ENCODE results near the gene UBXN10. TPM values are rescaled to one million over a fixed set of nuclear protein-coding genes. Genes with fewer than 3 reads are reported as not detected.

The UBXN10 gene
- total and polyA plus RNA-seq, 9 donors = 0.22 to 0.52 (median 0.28) TPM

DNA sequence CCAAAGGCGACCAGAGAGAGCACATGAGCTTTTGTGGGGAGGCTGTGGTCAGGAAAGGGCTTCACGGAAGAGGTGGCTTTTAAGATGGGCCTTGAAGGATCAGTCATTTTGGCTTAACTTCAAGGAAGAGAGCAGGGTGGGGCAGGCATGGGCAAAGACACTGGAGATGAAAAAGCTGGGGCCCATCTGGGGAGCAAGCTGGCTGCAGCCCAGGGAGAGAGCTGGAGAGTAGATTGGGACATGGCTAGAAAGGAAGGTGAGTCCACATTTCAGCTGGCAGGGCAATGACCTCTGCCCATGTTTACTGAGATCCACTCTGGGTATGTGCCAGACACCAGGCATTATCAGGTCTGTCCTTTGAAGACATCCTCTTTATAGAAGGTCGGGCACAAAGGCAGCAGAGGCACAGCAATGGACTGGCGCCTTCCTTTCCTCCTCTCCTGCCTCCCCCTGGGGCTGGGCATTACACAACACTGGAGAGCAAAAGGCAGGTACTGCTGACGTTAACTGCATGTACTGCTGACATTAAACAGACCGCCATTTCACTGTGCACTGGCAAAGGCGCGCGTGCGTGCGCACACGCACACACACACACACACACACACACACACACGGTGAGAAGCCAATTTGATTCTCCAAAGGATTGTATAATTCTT lies 2.2 kb upstream of the UBXN10 start:
- Histone ChIP-seq H3K4me3 (ENCODE audit: low read length) (no peak overlapping the region), H3K4me1 (ENCODE audit: control insufficient read depth, insufficient read depth, low read length) (peaks cover 14% of the 10 kb centered on the region), H3K9me3 (replicated peaks; ENCODE audit: control insufficient read depth, low read depth, low read length) (no peaks in the 10 kb centered on the region), H3K27ac (ENCODE audit: low read length) (no peak overlapping the region), H3K27me3 (ENCODE audit: control insufficient read depth, insufficient read depth, low read length) (peaks cover 45% of the 10 kb centered on the region), H3K36me3 (ENCODE audit: control insufficient read depth, insufficient read depth, low read length) (no peaks in the 10 kb centered on the region)
- no peak for DNase-seq
- 71% methylated on average over 4 of the region's 13 CpGs for WGBS (ENCODE audit: insufficient coverage)

DNA sequence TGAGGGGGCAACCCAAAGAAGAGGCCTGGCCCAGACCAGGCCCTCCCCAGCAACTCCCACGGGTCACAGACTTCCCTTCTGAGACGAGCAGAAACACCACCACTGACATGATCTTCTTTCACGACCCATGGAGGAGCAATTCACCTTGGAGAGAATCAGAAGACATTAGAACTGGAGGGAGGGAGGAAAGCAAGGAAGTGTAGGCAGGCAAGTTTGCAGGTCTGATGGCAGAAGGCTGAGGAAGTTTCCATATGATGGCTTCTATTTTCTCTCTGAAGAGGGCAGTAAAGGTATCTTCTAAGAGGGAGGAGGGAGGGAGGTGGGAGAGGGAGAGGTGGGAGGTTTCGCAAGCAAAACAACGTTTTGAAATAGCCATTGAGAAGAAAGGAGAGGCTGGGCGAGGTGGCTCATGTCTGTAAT lies 1.4 kb upstream of the UBXN10 start:
- H3K27ac ChIP-seq (ENCODE audit: low read length) = no peak overlapping the region

DNA sequence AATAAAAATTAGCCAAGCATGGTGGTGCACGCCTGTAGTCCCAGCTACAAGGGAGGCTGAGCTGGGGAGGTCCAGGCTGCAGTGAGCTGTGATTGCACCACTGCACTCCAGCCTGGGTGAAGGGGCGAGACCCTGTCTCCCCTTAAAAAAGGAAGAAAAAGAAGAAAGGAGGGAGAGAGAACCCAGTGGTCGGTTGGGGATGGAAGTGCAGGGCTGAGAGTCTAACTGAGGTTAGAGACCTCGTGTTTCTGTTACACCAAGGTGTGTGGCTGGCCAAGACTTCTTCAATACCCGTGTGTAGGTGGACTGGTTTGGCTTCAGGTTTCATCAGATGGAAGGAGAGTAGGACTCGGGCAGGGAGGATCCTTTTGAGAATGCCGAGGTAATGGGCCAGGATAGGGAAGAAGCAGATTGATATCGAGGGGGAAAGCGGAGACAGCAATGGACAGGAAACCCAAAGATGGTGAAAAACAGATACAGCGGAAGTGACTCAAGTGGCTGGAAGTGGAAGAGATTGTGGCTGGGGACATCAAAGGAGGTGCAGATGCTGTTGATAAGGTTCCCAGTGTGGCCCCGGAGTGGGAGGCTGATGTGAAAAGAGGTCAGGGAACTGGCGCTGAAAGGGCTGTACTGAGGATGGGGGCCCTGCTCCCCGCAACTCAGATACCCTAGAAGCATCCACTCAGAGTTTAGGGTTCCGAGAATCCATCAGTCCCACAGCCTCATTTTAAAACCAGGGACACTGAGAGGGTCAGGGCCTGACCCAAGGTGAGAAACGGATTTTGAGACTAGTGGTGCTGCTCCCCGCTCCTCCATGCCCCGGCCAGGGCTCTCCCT lies 681 bp upstream of the UBXN10 start:
- H3K27me3 ChIP-seq (ENCODE audit: control insufficient read depth, insufficient read depth, low read length) = peaks cover 43% of the 10 kb centered on the region
- H3K4me3 ChIP-seq (ENCODE audit: low read length) = no peak overlapping the region
- WGBS (ENCODE audit: insufficient coverage) = 62% methylated on average over 10 of the region's 17 CpGs

More for the DNA sequence above, 1.4 kb upstream of the UBXN10 start:
- no peaks in the 10 kb centered on the region for H3K36me3 ChIP-seq (ENCODE audit: control insufficient read depth, insufficient read depth, low read length)
- peaks cover 40% of the 10 kb centered on the region for H3K27me3 ChIP-seq (ENCODE audit: control insufficient read depth, insufficient read depth, low read length)
- no peak for DNase-seq
- no peak overlapping the region for H3K4me3 ChIP-seq (ENCODE audit: low read length)
- peaks cover 14% of the 10 kb centered on the region for H3K4me1 ChIP-seq (ENCODE audit: control insufficient read depth, insufficient read depth, low read length)
- WGBS (ENCODE audit: insufficient coverage) = 100% methylated on average over 1 of the region's 6 CpGs
- no peaks in the 10 kb centered on the region for H3K9me3 ChIP-seq (replicated peaks; ENCODE audit: control insufficient read depth, low read depth, low read length)

DNA sequence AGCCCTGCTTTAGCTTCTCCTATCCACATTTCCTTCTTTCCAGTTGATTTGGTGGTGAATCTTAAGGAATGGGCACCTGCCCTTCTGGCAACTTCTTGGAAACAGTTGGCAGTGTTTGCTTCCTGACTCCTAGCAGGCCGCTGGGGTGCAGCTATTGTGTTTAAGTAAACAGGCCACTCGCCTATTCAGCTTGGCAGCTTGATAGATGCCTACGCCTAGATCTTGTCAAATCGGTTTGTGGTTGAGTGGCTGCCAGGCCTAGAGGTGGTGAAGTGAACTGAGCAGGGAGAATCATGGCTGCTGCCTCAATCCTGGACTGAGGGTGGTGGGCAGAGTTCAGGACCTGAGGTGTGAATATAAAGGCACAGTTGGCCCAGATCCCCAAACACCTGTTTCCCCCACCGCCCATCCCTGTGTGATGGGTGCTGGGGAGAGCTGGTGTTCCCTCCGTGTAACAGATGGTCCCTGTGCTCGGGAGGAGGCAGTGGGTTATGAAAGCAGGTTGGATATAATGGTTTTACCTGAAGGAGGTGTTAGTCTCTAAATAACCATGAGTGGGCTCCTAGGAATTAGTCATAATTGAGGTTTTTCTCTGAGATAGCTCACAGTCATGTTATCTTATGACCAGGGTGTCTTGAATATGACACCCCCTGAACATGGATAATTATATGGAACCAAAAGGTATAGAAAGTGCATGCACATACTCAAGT lies 1.4 kb downstream of the UBXN10 start:
- Histone ChIP-seq H3K27ac (ENCODE audit: low read length) (no peak overlapping the region), H3K36me3 (ENCODE audit: control insufficient read depth, insufficient read depth, low read length) (no peaks in the 10 kb centered on the region), H3K4me3 (ENCODE audit: low read length) (no peak overlapping the region), H3K9me3 (replicated peaks; ENCODE audit: control insufficient read depth, low read depth, low read length) (no peaks in the 10 kb centered on the region), H3K4me1 (ENCODE audit: control insufficient read depth, insufficient read depth, low read length) (peaks cover 16% of the 10 kb centered on the region), H3K27me3 (ENCODE audit: control insufficient read depth, insufficient read depth, low read length) (peaks cover 43% of the 10 kb centered on the region)
- DNase-seq = no peak
- 56% methylated on average over 6 of the region's 7 CpGs for WGBS (ENCODE audit: insufficient coverage)

More for the DNA sequence above, 681 bp upstream of the UBXN10 start:
- DNase-seq = no peak
- H3K27ac ChIP-seq (ENCODE audit: low read length) = no peak overlapping the region
- H3K9me3 ChIP-seq (replicated peaks; ENCODE audit: control insufficient read depth, low read depth, low read length) = no peaks in the 10 kb centered on the region
- H3K4me1 ChIP-seq (ENCODE audit: control insufficient read depth, insufficient read depth, low read length) = peaks cover 14% of the 10 kb centered on the region
- H3K36me3 ChIP-seq (ENCODE audit: control insufficient read depth, insufficient read depth, low read length) = no peaks in the 10 kb centered on the region

DNA sequence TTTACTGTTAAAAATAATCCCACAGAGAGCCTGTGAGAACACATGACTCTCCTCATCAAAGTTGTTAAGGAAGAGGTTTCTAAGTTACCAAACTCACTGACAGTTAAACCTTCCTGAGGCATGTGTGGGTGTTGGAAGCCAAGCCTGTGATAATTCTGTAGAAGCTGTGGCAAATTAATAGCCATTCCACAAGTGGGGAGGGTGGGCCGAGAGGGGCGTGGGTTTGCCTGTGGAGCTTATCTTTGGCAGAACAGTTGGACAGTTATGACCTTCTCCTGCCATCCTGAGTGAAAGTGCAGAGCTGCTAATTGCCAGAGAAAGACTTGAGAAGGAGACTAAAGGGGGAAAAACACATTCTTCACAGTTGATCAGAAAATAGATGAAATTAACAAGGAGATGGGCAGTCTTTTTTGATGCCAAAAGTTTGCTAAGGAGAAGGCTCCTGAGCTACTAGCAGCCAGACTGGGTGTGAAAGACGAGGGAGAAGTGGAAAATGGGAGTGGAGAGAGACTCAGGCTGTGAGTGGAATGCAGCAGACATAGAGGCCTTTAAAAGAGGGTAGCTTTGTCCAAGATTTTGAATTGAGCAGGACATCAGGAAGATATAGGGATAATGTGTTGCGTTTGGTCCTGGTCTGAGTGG lies 2.0 kb downstream of the UBXN10 start:
- Histone ChIP-seq H3K27me3 (ENCODE audit: control insufficient read depth, insufficient read depth, low read length) (peaks cover 41% of the 10 kb centered on the region), H3K27ac (ENCODE audit: low read length) (no peak overlapping the region), H3K9me3 (replicated peaks; ENCODE audit: control insufficient read depth, low read depth, low read length) (no peaks in the 10 kb centered on the region), H3K4me3 (ENCODE audit: low read length) (no peak overlapping the region), H3K4me1 (ENCODE audit: control insufficient read depth, insufficient read depth, low read length) (peaks cover 18% of the 10 kb centered on the region), H3K36me3 (ENCODE audit: control insufficient read depth, insufficient read depth, low read length) (no peaks in the 10 kb centered on the region)
- WGBS (ENCODE audit: insufficient coverage) = 32% methylated on average over 4 of the region's 4 CpGs
- DNase-seq = no peak

DNA sequence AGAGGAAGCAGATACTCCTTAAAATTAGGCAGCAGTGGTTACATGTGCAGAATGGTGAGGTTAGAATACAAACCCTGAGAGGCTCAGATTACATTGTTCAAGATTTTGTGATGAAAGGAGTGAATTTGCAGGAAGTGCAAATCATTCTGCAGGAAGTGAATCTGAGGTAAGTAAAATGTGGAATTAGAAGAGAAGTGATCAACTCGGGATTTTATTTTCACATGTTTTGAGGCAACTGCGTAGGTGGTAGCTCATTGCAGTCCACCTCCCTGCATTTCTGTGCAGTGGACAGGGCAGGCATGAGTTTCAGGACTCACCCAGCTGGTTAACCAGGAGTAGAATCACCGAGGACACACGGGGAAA lies 2.5 kb downstream of the UBXN10 start:
- peaks cover 38% of the 10 kb centered on the region for H3K27me3 ChIP-seq (ENCODE audit: control insufficient read depth, insufficient read depth, low read length)
- no peak overlapping the region for H3K4me3 ChIP-seq (ENCODE audit: low read length)
- 57% methylated on average over 3 of the region's 4 CpGs for WGBS (ENCODE audit: insufficient coverage)
- peaks cover 18% of the 10 kb centered on the region for H3K4me1 ChIP-seq (ENCODE audit: control insufficient read depth, insufficient read depth, low read length)
- H3K9me3 ChIP-seq (replicated peaks; ENCODE audit: control insufficient read depth, low read depth, low read length) = no peaks in the 10 kb centered on the region
- DNase-seq = no peak
- H3K36me3 ChIP-seq (ENCODE audit: control insufficient read depth, insufficient read depth, low read length) = no peaks in the 10 kb centered on the region
- no peak overlapping the region for H3K27ac ChIP-seq (ENCODE audit: low read length)

DNA sequence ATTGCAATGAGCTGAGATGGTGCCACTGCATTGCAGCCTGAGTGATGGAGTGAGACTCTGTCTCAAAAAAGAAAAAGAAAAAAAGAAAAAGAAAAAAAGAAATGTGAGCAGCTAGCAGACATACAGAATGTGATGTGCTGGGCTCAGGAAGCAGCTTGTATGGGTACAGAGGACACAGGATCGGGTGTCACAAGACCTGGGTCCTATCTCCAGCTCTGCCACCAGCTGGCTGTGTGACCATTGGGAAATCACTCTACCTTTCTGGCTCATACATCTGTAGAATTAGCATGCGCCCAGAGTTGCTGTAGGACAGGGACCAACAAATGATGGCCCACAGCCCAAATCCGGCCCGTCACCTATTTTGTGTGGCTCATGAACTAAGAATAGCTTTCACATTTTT lies 3.8 kb downstream of the UBXN10 start:
- Histone ChIP-seq H3K4me1 (ENCODE audit: control insufficient read depth, insufficient read depth, low read length) (peaks cover 20% of the 10 kb centered on the region), H3K27ac (ENCODE audit: low read length) (no peak overlapping the region), H3K36me3 (ENCODE audit: control insufficient read depth, insufficient read depth, low read length) (no peaks in the 10 kb centered on the region), H3K9me3 (replicated peaks; ENCODE audit: control insufficient read depth, low read depth, low read length) (no peaks in the 10 kb centered on the region), H3K4me3 (ENCODE audit: low read length) (no peak overlapping the region), H3K27me3 (ENCODE audit: control insufficient read depth, insufficient read depth, low read length) (peaks cover 31% of the 10 kb centered on the region)
- 84% methylated on average over 2 of the region's 4 CpGs for WGBS (ENCODE audit: insufficient coverage)
- DNase-seq = no peak

DNA sequence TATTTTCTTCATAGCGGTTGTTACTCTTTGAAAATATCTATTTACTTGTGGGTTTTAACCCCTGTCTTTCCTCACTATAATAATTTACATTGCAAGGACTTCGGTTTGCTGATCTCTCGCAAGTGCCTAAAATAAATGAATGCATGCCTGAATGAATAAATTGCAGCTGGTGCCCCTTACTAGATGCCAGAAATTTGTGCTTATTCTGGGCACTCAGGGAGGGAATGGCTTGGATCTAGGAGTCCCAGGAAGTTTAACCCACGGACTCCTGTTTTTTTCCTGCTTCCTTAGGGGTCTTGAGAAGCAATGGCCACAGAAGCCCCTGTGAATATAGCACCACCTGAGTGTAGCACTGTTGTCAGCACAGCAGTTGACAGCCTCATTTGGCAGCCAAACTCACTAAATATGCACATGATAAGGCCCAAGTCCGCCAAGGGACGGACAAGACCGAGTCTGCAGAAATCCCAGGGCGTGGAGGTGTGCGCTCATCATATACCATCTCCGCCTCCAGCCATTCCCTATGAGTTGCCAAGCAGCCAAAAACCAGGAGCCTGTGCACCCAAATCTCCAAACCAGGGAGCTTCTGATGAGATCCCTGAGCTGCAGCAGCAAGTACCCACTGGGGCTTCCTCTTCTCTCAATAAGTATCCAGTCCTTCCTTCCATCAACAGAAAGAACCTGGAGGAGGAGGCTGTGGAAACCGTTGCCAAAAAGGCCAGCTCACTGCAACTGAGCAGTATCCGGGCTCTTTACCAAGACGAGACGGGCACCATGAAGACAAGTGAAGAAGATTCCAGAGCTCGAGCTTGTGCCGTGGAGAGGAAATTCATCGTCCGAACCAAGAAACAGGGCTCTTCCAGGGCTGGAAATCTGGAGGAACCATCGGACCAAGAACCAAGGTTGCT lies 4.6 kb downstream of the UBXN10 start:
- H3K27me3 ChIP-seq (ENCODE audit: control insufficient read depth, insufficient read depth, low read length) = peaks cover 23% of the 10 kb centered on the region
- peaks cover 25% of the 10 kb centered on the region for H3K4me1 ChIP-seq (ENCODE audit: control insufficient read depth, insufficient read depth, low read length)
- H3K4me3 ChIP-seq (ENCODE audit: low read length) = no peak overlapping the region
- WGBS (ENCODE audit: insufficient coverage) = 89% methylated on average over 17 of the region's 19 CpGs
- no peaks in the 10 kb centered on the region for H3K9me3 ChIP-seq (replicated peaks; ENCODE audit: control insufficient read depth, low read depth, low read length)
- no peak overlapping the region for H3K27ac ChIP-seq (ENCODE audit: low read length)
- no peaks in the 10 kb centered on the region for H3K36me3 ChIP-seq (ENCODE audit: control insufficient read depth, insufficient read depth, low read length)
- no peak for DNase-seq

DNA sequence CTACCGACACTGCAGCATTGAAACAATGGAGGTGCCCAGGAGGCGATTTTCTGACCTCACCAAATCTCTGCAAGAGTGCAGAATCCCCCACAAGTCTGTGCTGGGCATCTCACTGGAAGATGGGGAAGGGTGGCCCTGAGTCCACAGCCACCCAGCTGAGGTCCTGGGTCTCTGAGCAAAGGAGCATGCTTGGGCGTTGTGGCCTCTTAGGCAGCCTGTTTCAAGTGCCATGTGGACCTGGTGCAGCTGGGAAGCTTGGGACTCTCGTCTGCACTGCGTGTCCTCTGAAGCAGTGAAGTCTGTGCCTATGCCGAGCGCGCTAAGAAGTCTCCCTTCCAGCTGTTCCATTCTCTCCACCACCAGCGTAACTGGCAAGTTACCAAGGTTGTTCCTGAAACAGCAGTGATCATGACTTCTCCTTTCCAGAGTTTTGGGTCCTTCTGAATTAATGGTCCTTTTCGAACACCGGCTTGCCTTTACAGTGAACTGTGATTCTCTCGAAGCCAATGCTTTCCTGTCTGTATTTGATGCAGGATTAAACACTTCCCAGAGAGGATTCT lies 5.5 kb downstream of the UBXN10 start:
- DNase-seq = peak; percentile 50
- 73% methylated on average over 10 of the region's 12 CpGs for WGBS (ENCODE audit: insufficient coverage)
- peaks cover 21% of the 10 kb centered on the region for H3K4me1 ChIP-seq (ENCODE audit: control insufficient read depth, insufficient read depth, low read length)
- H3K27me3 ChIP-seq (ENCODE audit: control insufficient read depth, insufficient read depth, low read length) = peaks cover 16% of the 10 kb centered on the region
- H3K36me3 ChIP-seq (ENCODE audit: control insufficient read depth, insufficient read depth, low read length) = no peaks in the 10 kb centered on the region
- no peak overlapping the region for H3K4me3 ChIP-seq (ENCODE audit: low read length)
- H3K27ac ChIP-seq (ENCODE audit: low read length) = no peak overlapping the region
- no peaks in the 10 kb centered on the region for H3K9me3 ChIP-seq (replicated peaks; ENCODE audit: control insufficient read depth, low read depth, low read length)
